HG03139 (cell line): ENCODE results near the gene STYX.
"Not testable (repeated sequence)": the region's sequence is repeated elsewhere in the genome, so short reads cannot be mapped to it uniquely, and the experiment has no call there.

Experiments
- ATAC-seq: cut with Tn5 transposase; IDR thresholded peaks from one replicate; pipeline ENCODE4 v1.9.1; 2021; ENCODE audit not compliant: unreplicated experiment

The STYX gene

DNA sequence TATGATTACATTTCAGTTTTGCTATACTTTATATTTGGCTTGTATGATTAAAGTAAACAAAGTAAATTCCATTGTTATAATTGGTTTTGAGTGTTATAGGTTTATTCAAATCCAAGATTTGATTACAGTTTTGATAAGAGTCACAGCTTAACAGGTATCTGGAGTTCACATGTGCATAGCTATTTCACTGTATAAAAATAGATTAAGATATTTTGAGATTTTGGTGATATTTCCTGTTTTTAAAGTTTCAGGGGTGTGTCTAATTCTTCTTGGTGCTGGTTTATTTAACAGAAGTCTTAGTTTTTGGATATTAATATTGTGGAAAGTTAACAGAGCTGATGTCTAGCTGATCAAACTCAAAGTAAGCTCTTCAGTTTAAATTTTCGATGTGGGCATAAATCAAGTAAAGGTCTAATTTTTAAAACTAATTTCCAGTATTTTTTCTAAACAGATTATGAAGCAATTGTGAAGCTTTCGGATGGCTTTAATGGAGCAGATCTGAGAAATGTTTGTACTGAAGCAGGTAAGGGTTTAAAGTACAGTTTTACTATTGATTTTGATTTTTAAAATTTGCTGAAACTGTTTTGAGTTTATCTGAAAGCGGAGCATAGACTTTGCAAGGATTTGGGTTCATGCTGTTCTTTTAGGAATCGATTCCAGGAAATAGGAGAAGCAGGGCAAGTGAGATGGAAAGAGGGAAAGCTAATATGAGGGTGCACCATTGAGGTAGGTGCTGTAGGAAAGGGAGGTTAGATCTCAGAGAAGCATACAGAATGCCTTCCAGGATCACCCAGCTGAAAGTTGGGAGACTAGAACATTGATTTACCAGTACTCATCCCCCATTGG is 6.2 kb upstream of the STYX start:
- no peak for ATAC-seq

DNA sequence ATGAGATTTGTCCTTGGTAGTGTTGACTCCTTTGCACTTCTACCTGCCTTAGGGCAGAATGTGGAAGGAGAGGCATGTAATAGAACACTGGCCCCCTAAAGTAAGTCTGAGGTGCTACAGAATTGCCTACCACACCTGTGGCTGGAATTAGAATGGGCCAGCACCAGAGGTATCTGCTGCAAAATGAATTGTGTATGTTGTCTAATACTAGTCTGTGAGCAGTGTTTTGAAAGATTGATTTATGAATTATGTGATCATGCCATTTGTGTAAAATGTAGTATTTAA is 5.7 kb upstream of the STYX start:
- ATAC-seq, result no peak

DNA sequence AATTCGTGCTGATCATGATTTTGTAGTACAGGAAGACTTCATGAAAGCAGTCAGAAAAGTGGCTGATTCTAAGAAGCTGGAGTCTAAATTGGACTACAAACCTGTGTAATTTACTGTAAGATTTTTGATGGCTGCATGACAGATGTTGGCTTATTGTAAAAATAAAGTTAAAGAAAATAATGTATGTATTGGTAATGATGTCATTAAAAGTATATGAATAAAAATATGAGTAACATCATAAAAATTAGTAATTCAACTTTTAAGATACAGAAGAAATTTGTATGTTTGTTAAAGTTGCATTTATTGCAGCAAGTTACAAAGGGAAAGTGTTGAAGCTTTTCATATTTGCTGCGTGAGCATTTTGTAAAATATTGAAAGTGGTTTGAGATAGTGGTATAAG is 2.5 kb upstream of the STYX start:
- ATAC-seq, result not testable (repeated sequence)

DNA sequence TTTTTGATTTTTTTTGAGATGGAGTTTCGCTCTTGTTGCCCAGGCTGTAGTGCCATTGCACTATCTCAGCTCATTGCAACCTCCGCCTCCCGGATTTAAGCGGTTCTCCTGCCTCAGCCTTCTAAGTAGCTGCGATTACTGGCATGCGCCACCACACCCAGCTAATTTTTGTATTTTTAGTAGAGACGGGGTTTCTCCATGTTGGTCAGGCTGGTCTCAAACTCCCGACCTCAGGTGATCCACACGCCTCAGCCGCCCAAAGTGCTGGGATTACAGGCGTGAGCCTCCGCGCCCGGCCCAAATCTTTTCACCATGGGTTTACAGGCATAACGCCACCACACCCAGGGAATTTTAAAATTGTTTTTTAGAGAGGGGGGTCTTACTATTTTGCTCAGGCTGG is 931 bp upstream of the STYX start:
- not testable (repeated sequence) for ATAC-seq

DNA sequence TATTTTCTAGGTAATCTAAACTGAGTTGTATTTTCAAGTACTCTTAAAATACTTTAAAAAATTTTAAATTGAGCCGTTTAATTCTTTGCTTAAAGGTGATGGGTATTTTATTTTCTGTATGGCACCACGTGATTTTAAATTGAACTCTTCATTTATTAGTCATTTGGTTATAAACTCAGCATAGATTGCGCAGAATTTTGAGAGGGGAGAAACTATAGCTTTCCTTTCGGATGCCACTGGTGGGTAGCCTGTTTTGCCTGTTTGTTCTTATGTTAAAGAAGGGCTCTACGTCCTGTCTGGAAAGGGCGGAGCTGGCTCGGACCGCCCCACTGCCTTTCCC is 411 bp upstream of the STYX start:
- ATAC-seq, result no peak

DNA sequence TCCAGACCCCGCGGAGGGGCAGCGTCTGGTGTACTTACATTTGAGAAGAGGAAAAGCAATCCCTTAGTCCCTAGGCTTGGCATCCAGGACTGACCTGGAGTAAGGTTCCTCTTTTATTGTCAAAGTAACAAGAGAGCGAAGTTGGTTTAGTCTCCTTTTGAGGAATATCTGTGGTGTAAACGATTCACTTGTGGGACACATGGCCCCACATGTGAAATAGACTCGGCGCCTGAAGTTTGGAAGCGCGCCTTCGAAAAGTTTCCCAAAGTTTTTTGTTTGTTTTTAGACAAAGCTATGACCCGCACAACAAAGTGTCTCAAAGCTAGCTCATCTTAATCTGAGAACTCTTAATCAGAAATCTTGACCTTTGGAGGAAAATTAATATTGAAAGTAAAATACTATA is 744 bp downstream of the STYX start:
- no peak for ATAC-seq

DNA sequence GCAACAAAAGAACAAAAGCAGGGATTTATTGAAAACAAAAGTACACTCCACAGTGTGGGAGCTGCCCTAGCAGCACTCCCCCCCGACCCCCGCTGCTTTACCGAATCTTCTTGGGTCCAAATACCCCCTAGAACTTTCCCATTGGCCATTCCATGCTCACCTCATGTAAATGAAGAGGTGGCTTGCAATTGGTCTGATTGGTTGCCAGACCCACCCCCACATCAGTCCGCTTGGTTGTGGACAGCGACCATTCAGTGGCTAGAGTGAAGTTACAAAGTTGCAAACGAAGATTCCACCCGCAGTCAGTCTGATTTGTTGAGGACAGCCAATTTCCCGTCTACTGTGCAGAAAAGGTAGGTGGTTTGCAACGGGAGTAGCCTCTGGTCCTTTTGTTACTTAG is 3.9 kb downstream of the STYX start:
- ATAC-seq, result no peak

- ATAC-seq, result no peak
These were observed 6.0 kb downstream of the STYX start for GRCh38 chr14:52735921-52736489.

GRCh38 chr14:52738409-52738808 is 8.4 kb downstream of the STYX start:
- ATAC-seq, result no peak

DNA sequence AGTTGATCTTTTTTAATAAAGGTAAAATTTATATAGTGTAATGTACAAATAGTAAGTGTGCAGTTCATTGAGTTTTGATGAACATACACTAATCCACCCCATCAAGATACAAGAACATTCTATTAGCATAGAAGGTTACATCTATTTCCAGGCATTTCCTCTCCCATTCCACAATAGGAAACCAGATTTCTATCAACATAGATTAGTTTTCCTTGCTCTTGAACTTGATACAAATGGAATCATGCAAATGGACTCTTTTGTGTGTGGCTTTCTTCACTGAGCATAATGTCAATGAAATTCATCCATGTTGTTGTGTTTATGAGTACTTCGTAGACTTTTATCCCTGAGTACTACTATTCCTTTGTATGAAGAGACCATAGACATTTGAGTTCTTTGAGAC is 10.8 kb downstream of the STYX start:
- ATAC-seq, result no peak

DNA sequence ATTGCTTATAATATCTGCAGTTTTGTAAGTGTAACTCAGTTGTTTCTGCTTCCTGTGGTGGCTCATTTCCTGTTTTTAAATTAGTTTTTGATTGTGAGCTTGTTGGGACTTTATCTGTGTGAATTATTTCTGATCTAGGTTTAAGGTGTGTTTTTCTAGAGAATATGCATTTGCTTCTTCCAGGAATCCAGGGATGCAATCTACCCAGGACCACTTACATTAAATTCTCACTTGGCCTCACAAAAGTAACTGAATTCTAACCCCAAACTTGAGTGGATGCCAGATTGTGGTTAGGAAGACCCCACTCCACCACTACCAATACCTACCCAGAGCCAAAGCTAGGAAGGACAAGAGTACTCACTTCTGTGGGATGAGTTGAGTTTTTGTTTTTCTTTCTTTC is 11.9 kb downstream of the STYX start:
- ATAC-seq, result no peak

GRCh38 chr14:52748647-52749292 is 18.8 kb downstream of the STYX start:
- ATAC-seq, result no peak

GRCh38 chr14:52755607-52756316 is 25.8 kb downstream of the STYX start:
- no peak for ATAC-seq

DNA sequence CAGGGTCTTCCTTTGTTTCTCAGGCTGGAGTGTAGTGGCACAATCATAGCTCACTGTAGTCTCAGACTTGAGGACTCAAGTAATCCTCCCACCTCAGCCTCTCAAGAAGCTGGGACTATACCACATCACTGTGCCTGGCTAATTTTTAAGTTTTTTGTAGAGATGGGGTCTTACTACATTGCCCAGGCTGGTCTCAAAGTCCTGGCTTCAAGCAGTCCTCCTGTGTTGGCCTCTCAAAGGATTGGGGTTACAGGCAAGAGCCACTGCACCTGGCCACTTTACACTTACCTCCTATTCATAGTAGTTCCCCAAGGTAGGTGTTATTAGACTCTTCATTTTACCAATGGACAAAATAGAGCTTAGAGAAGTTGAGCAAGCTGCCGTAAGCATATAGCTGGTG is 29.2 kb downstream of the STYX start:
- no peak for ATAC-seq

- ATAC-seq, result not testable (repeated sequence)
These were observed 33.0 kb downstream of the STYX start for GRCh38 chr14:52762923-52763322.

GRCh38 chr14:52767058-52767833 is 37.3 kb downstream of the STYX start:
- ATAC-seq, result no peak

- ATAC-seq, result no peak
These were observed 39.9 kb downstream of the STYX start for GRCh38 chr14:52769887-52770286.

GRCh38 chr14:52776816-52777215 is 46.9 kb downstream of the STYX start:
- ATAC-seq, result no peak

DNA sequence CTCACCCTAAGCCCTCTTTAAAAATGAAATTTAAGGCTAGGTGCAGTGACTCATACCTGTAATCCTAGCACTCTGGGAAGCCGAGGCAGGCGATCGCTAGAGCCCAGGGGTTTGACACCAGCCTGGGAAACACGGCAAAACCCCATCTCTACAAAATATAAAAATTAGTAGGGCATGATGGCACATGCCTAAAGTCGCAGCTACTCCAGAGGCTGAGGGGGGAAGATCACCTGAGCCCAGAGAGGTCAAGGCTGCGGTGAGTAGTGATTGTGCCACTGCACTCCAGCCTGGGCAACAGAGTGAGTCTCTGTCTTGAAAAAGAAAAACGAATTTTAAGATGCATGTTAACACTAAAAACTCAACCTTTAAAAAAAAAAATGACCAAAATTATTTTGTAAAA is 48.7 kb downstream of the STYX start:
- no peak for ATAC-seq

DNA sequence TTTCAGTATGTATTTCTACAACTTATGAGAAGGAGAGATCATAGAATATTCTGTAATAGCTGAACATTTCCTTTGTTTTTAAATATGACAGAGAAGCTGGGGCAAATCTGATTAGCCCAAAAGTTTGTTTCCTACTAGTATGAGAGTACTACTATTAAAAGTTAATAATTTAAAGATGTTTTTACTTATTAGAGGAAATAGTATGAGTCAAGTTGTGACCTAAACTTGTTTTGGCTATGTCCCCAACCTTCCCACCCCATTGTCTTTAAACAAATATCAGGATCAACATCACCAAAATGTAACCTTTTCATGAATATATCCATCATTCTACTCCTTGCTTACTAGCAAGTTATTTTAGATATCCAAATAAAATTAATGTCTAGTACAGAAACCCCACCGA is 50.9 kb downstream of the STYX start:
- no peak for ATAC-seq

GRCh38 chr14:52781629-52782028 is 51.7 kb downstream of the STYX start:
- no peak for ATAC-seq
